ENCODE results near the gene PLCB1.

PLCB1 gene

DNA sequence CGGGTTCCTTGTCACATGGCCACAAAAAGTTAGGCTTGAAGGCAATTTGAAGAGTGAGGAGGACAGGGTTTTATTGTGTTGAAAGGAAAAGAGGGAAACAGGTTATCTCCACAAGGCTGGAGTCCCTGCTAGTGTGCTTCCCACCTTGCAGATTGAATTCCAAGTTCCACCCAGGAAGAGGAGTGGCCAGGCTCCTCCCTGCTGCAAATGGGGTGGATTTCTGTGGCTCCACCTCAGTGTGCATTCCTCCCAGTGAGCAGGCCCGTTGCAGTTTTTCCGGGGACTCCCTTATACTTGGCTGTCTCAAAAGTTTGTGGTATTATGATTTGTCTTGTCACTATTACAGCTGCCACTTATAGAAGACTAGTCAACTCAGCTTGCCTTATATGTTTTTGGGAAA is 655.0 kb downstream of the PLCB1 start:
- no peaks in the 10 kb centered on the region for H3K27me3 ChIP-seq (ENCODE audit: insufficient read depth, low read length, poor library complexity, severe bottlenecking)

DNA sequence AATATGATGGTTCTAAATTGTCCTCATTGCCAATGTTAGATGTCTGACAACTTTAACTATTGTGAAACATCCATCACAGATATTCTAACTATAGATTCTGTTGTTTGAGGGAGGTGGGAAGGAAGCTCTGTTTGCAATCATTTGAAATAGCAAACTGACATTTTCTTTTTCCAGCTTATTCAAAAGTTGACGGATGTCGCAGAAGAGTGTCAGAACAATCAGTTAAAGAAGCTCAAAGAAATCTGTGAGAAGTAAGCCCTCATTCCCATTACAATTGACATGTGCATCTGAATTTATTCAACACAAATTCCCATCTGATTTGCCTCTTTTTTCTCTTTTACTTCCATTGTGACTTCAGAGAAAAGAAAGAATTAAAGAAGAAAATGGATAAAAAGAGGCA is 656.2 kb downstream of the PLCB1 start:
- Histone ChIP-seq H3K9ac (ENCODE audit: low read depth, low read length, poor library complexity, severe bottlenecking) (no peak overlapping the region), H2AFZ (ENCODE audit: low read length) (no peak overlapping the region), H3F3A (ENCODE audit: low read depth) (0 out of 2 replicates have a peak, but pooled peaks cover 3% of the 10 kb centered on the region), H3K4me3 (ENCODE audit: low read length, poor library complexity, severe bottlenecking) (no peak overlapping the region), H3K79me2 (ENCODE audit: insufficient read depth, low read length) (no peaks in the 10 kb centered on the region), H4K20me1 (ENCODE audit: insufficient read depth, low read length, poor library complexity, severe bottlenecking) (no peaks in the 10 kb centered on the region), H3K9me3 (ENCODE audit: insufficient read depth, low read depth, low read length) (no peaks in the 10 kb centered on the region), H3K9me2 (replicated peaks; ENCODE audit: low read depth, low read length) (no peaks in the 10 kb centered on the region), H3K27me3 (ENCODE audit: insufficient read depth, low read length, poor library complexity, severe bottlenecking) (no peaks in the 10 kb centered on the region), H3K4me1 (ENCODE audit: insufficient read depth, low read length, poor library complexity, severe bottlenecking) (no peaks in the 10 kb centered on the region), H3K4me2 (ENCODE audit: low read depth, low read length, poor library complexity, severe bottlenecking) (no peak overlapping the region), H3K36me3 (ENCODE audit: insufficient read depth, low read length) (peaks cover 27% of the 10 kb centered on the region; the same call in 1 of the 2 replicates)
- no peak for TF ChIP-seq EZH2phosphoT487 (IDR thresholded peaks at IDR 0.05; ENCODE audit: borderline replicate concordance)
- TF ChIP-seq, protein P1, sequence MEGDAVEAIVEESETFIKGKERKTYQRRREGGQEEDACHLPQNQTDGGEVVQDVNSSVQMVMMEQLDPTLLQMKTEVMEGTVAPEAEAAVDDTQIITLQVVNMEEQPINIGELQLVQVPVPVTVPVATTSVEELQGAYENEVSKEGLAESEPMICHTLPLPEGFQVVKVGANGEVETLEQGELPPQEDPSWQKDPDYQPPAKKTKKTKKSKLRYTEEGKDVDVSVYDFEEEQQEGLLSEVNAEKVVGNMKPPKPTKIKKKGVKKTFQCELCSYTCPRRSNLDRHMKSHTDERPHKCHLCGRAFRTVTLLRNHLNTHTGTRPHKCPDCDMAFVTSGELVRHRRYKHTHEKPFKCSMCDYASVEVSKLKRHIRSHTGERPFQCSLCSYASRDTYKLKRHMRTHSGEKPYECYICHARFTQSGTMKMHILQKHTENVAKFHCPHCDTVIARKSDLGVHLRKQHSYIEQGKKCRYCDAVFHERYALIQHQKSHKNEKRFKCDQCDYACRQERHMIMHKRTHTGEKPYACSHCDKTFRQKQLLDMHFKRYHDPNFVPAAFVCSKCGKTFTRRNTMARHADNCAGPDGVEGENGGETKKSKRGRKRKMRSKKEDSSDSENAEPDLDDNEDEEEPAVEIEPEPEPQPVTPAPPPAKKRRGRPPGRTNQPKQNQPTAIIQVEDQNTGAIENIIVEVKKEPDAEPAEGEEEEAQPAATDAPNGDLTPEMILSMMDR (conservative IDR thresholded peaks at IDR 0.05; ENCODE audit: low read length): no peak

More for the DNA sequence above, 655.0 kb downstream of the PLCB1 start:
- no peaks in the 10 kb centered on the region for H4K20me1 ChIP-seq (ENCODE audit: insufficient read depth, low read length, poor library complexity, severe bottlenecking)
- H3K4me2 ChIP-seq (ENCODE audit: low read depth, low read length, poor library complexity, severe bottlenecking): no peak overlapping the region
- no peak overlapping the region for H3K4me3 ChIP-seq (ENCODE audit: low read length, poor library complexity, severe bottlenecking)
- H3K79me2 ChIP-seq (ENCODE audit: insufficient read depth, low read length): no peaks in the 10 kb centered on the region
- no peaks in the 10 kb centered on the region for H3K9me2 ChIP-seq (replicated peaks; ENCODE audit: low read depth, low read length)
- no peaks in the 10 kb centered on the region for H3K9me3 ChIP-seq (ENCODE audit: insufficient read depth, low read depth, low read length)
- TF ChIP-seq EZH2phosphoT487 (IDR thresholded peaks at IDR 0.05; ENCODE audit: borderline replicate concordance): no peak
- TF ChIP-seq, protein P1 (conservative IDR thresholded peaks at IDR 0.05; ENCODE audit: low read length): no peak
- no peak overlapping the region for H3K9ac ChIP-seq (ENCODE audit: low read depth, low read length, poor library complexity, severe bottlenecking)
- H3F3A ChIP-seq (ENCODE audit: low read depth): 0 out of 2 replicates have a peak, but pooled peaks cover 3% of the 10 kb centered on the region
- H2AFZ ChIP-seq (ENCODE audit: low read length): no peak overlapping the region
- no peaks in the 10 kb centered on the region for H3K4me1 ChIP-seq (ENCODE audit: insufficient read depth, low read length, poor library complexity, severe bottlenecking)
- H3K36me3 ChIP-seq (ENCODE audit: insufficient read depth, low read length): peaks cover 25% of the 10 kb centered on the region; the same call in 1 of the 2 replicates

DNA sequence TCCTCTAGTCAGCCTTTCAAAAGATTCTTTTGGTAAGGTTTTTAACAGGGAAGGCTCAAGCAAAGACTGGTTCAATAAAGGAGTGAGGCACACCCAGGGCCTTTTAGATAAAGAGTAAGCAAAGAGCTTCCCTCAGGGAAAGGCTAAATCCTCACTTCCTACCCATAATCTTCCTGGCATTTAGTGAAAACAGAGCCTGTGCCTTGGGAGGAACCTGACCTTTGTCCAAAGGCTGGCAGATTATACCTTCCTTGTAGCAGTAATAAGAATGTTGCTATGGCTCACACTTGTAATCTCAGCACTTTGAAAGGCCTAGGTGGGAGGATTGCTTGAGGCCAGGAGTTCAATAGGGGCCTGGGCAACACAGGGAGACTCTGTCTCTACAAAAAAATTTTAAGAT is 656.8 kb downstream of the PLCB1 start:
- Histone ChIP-seq H3F3A (ENCODE audit: low read depth) (0 out of 2 replicates have a peak, but pooled peaks cover 3% of the 10 kb centered on the region), H3K27me3 (ENCODE audit: insufficient read depth, low read length, poor library complexity, severe bottlenecking) (no peaks in the 10 kb centered on the region), H3K4me1 (ENCODE audit: insufficient read depth, low read length, poor library complexity, severe bottlenecking) (no peaks in the 10 kb centered on the region), H3K36me3 (ENCODE audit: insufficient read depth, low read length) (peaks cover 27% of the 10 kb centered on the region; the same call in 1 of the 2 replicates), H3K9me2 (replicated peaks; ENCODE audit: low read depth, low read length) (no peaks in the 10 kb centered on the region), H3K9me3 (ENCODE audit: insufficient read depth, low read depth, low read length) (no peaks in the 10 kb centered on the region), H4K20me1 (ENCODE audit: insufficient read depth, low read length, poor library complexity, severe bottlenecking) (no peaks in the 10 kb centered on the region), H3K9ac (ENCODE audit: low read depth, low read length, poor library complexity, severe bottlenecking) (no peak overlapping the region), H3K4me2 (ENCODE audit: low read depth, low read length, poor library complexity, severe bottlenecking) (no peak overlapping the region), H3K79me2 (ENCODE audit: insufficient read depth, low read length) (no peaks in the 10 kb centered on the region), H3K4me3 (ENCODE audit: low read length, poor library complexity, severe bottlenecking) (no peak overlapping the region), H2AFZ (ENCODE audit: low read length) (no peak overlapping the region)
- TF ChIP-seq, protein P1 (conservative IDR thresholded peaks at IDR 0.05; ENCODE audit: low read length): no peak
- TF ChIP-seq EZH2phosphoT487 (IDR thresholded peaks at IDR 0.05; ENCODE audit: borderline replicate concordance): no peak
